ENCODE data around the gene ATAD3C.
A peak's percentile ranks its signal among the peaks of the same experiment; 100 is the strongest.
"Not testable (repeated sequence)": the region's sequence is repeated elsewhere in the genome, so short reads cannot be mapped to it uniquely, and the experiment has no call there.

Gene ATAD3C

DNA sequence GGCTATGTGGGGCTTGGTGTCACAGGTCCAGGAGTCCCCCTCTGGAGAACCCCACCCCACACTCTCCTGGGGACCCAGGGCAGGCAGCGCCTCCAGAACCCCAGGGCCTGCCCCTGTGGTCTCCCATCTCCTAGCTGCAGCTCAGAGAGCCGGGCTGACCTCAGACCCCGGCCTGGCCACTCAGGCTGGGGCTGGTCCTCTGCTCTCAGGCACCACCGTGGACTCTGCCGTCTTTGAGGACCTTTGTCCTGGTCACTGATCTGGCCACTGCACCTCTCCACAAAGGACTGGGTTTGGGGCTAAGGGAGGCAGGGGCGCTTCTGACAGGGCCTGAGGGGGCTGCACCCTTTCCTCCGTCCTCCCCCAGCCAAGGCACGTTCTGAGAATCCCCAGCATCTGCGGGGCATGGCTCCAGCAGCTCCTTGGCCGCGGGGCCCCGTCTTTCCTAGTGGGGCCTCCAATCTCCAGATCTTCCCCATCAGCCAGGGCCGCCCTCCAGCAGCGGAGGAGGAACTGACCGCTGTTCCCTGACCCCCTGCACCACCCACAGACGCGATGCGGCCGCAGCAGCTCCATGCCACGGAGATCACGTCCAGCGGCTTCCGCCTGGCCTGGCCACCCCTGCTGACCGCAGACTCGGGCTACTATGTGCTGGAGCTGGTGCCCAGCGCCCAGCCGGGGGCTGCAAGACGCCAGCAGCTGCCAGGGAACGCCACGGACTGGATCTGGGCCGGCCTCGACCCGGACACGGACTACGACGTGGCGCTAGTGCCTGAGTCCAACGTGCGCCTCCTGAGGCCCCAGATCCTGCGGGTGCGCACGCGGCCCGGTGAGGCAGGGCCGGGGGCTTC lies 10.7 kb upstream of the ATAD3C start:
- no peak for DNase-seq
- intact Hi-C loops (cut with DNase I), result no loop called here

- intact Hi-C loops (cut with DNase I), result loop anchor here (10.0 kb wide), 1 partner anchor 45 kb away; the partner anchor contains the start of gene CCNL2
- DNase-seq, result no peak
Measured at GRCh38 chr1:1439546-1440261, 9.8 kb upstream of the ATAD3C start.

DNA sequence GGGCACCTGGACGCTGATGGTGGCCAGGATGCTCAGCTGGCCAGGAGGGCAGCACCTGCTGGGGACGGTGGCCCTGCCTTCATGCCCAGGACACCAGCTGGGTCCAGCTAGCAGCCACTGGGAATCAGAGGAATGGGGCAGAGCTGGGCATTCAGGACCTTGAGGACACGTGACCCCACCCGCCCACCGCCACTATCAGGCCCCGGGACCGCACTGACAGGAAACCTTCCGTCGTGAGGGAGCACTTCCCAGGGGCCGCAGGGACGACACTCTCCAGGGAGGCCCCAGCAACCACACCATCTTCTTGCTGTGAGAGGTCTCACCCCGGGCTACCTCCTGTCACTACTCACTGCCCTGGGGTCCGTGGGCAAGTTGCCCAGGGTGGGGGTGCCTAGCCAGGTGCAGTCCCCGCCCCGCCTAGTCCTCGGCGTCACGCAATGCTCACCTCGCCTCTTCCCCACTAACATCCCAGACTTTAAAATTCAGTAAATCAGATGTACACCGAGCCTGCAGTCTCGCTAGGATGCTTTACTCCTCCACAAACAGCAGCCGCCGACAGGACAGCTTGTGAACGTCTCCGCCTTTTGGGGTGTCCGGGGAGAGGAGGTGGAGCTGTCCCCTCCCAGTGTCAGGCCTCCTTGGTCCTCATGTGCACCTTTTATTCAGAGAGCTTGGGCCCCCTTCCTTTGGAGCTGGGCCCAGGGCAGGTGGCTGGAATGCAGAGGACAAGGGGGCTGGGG lies 9.1 kb upstream of the ATAD3C start:
- DNase-seq, result peak in 1 of 42 donors; percentile 21
- intact Hi-C loops (cut with DNase I), result loop anchor here (10.0 kb wide), 1 partner anchor 46 kb away; the partner anchor contains the start of gene CCNL2

- peak in 31 of 42 donors; percentile 23 to 83 (median 62) for DNase-seq
- intact Hi-C loops (cut with DNase I), result loop anchor here (10.0 kb wide), 1 partner anchor 46 kb away; the partner anchor contains the start of gene CCNL2
Measured at GRCh38 chr1:1441002-1441888, 8.2 kb upstream of the ATAD3C start.

DNA sequence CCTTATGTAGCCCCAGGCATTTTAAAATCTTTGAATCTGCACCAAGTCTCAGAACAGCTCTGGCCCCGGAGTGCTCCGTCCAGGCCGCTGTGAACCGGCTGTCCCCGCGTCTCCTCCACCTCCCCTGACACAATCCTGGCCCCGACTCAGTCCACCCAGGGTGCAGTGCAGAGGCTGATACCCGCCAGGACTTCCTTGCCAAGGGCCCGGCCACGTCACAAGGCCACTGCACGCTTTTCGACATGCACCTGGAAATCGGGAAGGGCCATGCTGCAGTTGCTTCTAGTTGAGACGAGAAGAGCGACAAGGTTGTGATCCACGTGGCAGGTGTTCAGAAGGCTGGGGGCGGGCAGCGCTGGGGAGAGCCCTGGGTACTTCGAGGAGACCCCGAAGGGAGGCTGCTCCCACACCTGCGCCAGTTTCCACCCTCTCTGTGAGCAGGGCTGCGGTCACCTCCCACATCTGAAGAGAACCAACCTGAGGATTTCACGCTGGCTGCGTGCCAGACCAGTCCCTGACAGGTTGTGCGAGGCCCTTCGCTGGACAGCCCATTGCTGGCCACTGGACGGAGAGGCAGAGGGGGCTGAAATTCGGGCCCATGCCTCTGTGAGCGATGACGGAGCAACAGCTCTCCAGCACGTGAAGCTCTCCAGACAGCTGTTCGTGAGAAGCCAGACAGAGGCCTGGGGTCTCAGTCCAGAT lies 7.3 kb upstream of the ATAD3C start:
- DNase-seq, result no peak
- intact Hi-C loops (cut with DNase I), result loop anchor here (10.0 kb wide), 1 partner anchor 47 kb away; the partner anchor contains the start of gene CCNL2

- intact Hi-C loops (cut with DNase I), result loop anchor here (10.0 kb wide), 1 partner anchor 52 kb away; the partner anchor contains the start of gene CCNL2
Measured at GRCh38 chr1:1446631-1447030, 2.9 kb upstream of the ATAD3C start.

GRCh38 chr1:1450616-1451015 lies 1.1 kb downstream of the ATAD3C start:
- DNase-seq; intact Hi-C loops (cut with DNase I): not testable (repeated sequence)

More at GRCh38 chr1:1446631-1447030, 2.9 kb upstream of the ATAD3C start:
- DNase-seq, result not testable (repeated sequence)

GRCh38 chr1:1451696-1452364 lies 2.3 kb downstream of the ATAD3C start:
- intact Hi-C loops (cut with DNase I), result no loop called here
- no peak for DNase-seq

DNA sequence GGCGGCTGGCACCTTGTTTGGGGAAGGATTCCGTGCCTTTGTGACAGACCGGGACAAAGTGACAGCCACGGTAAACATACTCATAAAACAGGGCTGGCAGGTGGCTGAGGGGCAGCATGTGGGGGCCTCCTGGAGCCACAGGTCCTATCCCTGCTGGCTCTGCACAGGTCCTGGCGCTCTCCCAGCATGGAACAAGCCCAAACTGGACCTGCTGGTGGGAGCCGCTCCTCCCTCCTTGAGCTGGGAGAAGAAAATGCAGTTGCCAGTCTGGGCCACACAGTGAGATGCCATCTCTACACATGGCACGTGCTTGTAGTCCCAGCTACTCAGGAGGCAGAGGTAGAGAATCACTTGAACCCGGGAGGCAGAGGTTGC lies 2.9 kb downstream of the ATAD3C start:
- intact Hi-C loops (cut with DNase I); DNase-seq: not testable (repeated sequence)

GRCh38 chr1:1452882-1453281 lies 3.4 kb downstream of the ATAD3C start:
- intact Hi-C loops (cut with DNase I), result no loop called here
- DNase-seq, result no peak

- intact Hi-C loops (cut with DNase I); DNase-seq: not testable (repeated sequence)
Measured at GRCh38 chr1:1454286-1455056, 5.0 kb downstream of the ATAD3C start.

- intact Hi-C loops (cut with DNase I), result no loop called here
- no peak for DNase-seq
Measured at GRCh38 chr1:1455366-1455884, 5.9 kb downstream of the ATAD3C start.

- DNase-seq; intact Hi-C loops (cut with DNase I): not testable (repeated sequence)
Measured at GRCh38 chr1:1455934-1456333, 6.4 kb downstream of the ATAD3C start.

DNA sequence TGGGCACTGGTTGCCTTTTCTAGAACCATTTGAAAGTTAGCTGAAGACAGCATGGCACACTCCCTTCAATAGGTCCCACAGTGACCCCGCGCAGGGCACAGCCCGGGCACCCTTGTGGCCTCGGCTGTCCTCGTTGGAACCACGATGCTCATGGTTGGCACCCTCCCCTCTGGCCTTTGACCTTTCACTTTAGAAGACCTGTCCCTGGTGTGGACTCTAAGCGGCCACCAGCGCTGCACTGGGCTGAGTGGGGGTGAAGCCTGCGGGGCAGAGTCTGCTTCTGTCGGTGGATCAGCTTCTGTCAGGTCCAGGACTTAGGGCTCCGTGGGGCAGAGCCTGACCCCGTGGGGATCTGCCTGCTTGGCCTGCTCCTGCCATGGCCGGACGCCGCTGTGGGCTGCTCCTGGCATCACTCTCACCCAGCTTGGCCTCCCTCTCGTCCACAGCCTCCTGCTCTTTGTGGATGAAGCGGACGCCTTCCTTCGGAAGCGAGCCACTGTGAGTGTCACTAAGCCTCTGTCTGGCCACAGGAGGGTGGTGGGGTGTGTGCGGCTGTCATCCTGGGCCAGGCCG lies 7.3 kb downstream of the ATAD3C start:
- DNase-seq, result not testable (repeated sequence)

DNA sequence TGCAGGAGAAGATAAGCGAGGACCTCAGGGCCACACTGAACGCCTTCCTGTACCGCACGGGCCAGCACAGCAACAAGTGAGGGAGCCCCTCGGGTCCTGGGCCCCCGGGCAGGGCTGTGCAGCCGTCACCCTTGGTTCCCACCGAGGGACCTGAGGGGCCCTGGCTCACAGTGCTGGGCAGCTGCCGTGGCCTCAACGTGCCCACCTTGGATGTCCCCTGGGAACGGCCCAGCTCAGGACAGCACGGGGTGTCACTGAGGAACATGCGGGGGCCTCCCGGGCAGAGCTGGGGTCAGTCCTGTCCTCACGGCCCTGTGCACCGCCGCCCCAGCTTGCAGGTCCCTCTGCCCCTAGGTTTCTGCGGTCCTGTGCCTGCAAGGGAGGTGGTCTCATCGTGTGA lies 9.7 kb downstream of the ATAD3C start:
- intact Hi-C loops (cut with DNase I); DNase-seq: not testable (repeated sequence)

More for the DNA sequence above, 7.3 kb downstream of the ATAD3C start:
- intact Hi-C loops (cut with DNase I), result not testable (repeated sequence)

DNA sequence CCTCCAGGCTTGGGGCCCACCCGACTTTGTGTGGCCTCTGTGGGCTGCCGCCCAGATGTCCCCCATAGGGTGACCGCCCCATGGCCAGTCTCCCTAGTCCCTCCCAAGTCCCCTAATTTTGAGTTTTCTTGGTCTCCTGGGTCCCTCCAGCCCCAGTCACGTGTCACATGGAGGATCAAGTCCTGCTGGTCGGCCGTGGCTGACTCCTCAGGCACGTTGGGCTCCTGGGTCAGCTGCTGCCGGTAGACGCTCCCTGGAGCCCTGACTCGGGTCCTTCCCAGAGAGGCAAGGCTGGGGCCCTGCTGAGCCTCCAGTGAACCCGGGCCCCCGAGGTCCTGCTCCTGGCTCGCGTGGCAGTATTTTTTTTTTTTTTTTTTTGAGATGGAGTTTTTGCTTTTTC lies 10.2 kb downstream of the ATAD3C start:
- intact Hi-C loops (cut with DNase I); DNase-seq: not testable (repeated sequence)

Measured in head of caudate nucleus (tissue), 42 donors.